HG03060 (cell line): ENCODE results near the gene NUDT22.
A peak's percentile ranks its signal among the peaks of the same experiment; 100 is the strongest.

Experiments used
- ATAC-seq: cut with Tn5 transposase; IDR thresholded peaks from one replicate; pipeline ENCODE4 v1.9.1; 2021; ENCODE audit warnings: low read depth, moderate number of reproducible peaks; ENCODE audit not compliant: unreplicated experiment

Gene NUDT22

GRCh38 chr11:64226507-64227051 is 505 bp downstream of the NUDT22 start:
- ATAC-seq, result no peak

- no peak for ATAC-seq
These were observed 1.4 kb downstream of the NUDT22 start for GRCh38 chr11:64227405-64227956.

GRCh38 chr11:64229090-64229743 is 3.1 kb downstream of the NUDT22 start:
- ATAC-seq, result no peak

GRCh38 chr11:64229744-64230170 is 3.7 kb downstream of the NUDT22 start:
- no peak for ATAC-seq

- ATAC-seq, result peak; percentile 28
These were observed 4.3 kb downstream of the NUDT22 start, which contains the start of gene DNAJC4 for GRCh38 chr11:64230171-64230984. Gene DNAJC4, plus strand, starts transcription at chr11:64230548. Its CDS starts 307 bp downstream, at chr11:64230855.

GRCh38 chr11:64230985-64231365 is 4.9 kb downstream of the NUDT22 start:
- ATAC-seq, result no peak

- ATAC-seq, result no peak
These were observed 5.5 kb downstream of the NUDT22 start for GRCh38 chr11:64231546-64231945.

GRCh38 chr11:64232182-64232966 is 6.3 kb downstream of the NUDT22 start:
- no peak for ATAC-seq

- no peak for ATAC-seq
These were observed 6.9 kb downstream of the NUDT22 start for GRCh38 chr11:64232967-64233315.

GRCh38 chr11:64233913-64234586 is 8.0 kb downstream of the NUDT22 start, which contains the start of gene VEGFB:
Gene VEGFB, plus strand, starts transcription at chr11:64234584. Its CDS starts 250 bp downstream, at chr11:64234834.
- no peak for ATAC-seq

- no peak for ATAC-seq
These were observed 8.7 kb downstream of the NUDT22 start for GRCh38 chr11:64234647-64235379.

GRCh38 chr11:64235437-64236161 is 9.5 kb downstream of the NUDT22 start:
- no peak for ATAC-seq

GRCh38 chr11:64237484-64237951 is 11.4 kb downstream of the NUDT22 start:
- ATAC-seq, result no peak

- ATAC-seq, result no peak
These were observed 12.0 kb downstream of the NUDT22 start for GRCh38 chr11:64238076-64238475.

- no peak for ATAC-seq
These were observed 12.9 kb downstream of the NUDT22 start for GRCh38 chr11:64238999-64239398.

- ATAC-seq, result peak; percentile 25
These were observed 13.8 kb downstream of the NUDT22 start for GRCh38 chr11:64239662-64240434.

GRCh38 chr11:64240435-64241240 is 14.6 kb downstream of the NUDT22 start, which contains the start of gene FKBP2:
Gene FKBP2, plus strand, starts transcription at chr11:64241095. Its CDS starts 1,293 bp downstream, at chr11:64242388.
- peak; percentile 32 for ATAC-seq
